Right cardiac atrium (tissue), 5 donors: ENCODE results near the gene RASSF3. TPM values are rescaled to one million over a fixed set of nuclear protein-coding genes. Genes with fewer than 3 reads are reported as not detected.
"Not testable (repeated sequence)": the region's sequence is repeated elsewhere in the genome, so short reads cannot be mapped to it uniquely, and the experiment has no call there.

ENCODE experiments used
- ATAC-seq, 2 donors: fragments of 200-7000 bp; cut with Tn5 transposase; one replicate each; pipeline versions ENCODE4 v1.8.0 to v1.9.1; 2020; ENCODE audit warnings: moderate library complexity in 2 of 2, mild to moderate bottlenecking in 1 of 2
- DNase-seq, 3 donors: peaks; one replicate each; pipeline ENCODE4 v3.0.0-alpha.2; 2020
- H3K27ac ChIP-seq: one replicate; pipeline ENCODE4 v1.5.1; 2013; ENCODE audit warnings: mild to moderate bottlenecking, low read length, control low read depth, moderate library complexity
- H3K27me3 ChIP-seq: one replicate; pipeline ENCODE4 v1.6.1; 2013; ENCODE audit not compliant: control insufficient read depth, insufficient read depth
- H3K4me1 ChIP-seq: one replicate; pipeline ENCODE4 v1.6.1; 2013; ENCODE audit warnings: low read length; ENCODE audit not compliant: control insufficient read depth, insufficient read depth
- H3K4me3 ChIP-seq: one replicate; pipeline ENCODE4 v1.5.1; 2013; ENCODE audit warnings: low read length, control low read depth
- H3K9me3 ChIP-seq: one replicate; pipeline ENCODE4 v1.6.1; 2013; ENCODE audit warnings: low read length; ENCODE audit not compliant: control insufficient read depth
- WGBS: extraction: QIAGEN DNeasy Blood & Tissue Kit; methylation state at CpG from one replicate; pipeline ENCODE4 v1.1.7; 2013; 5-methylcytosine and 5-hydroxymethylcytosine counted together
- intact Hi-C, 4 donors: fragments of 100-400 bp; cut with DNase I; formaldehyde crosslinking; loops; one replicate each; pipeline versions ENCODE4 v1.11.0 to v1.14.0; 2022 to 2023
- polyA plus RNA-seq: library from polyadenylated mRNA; stranded (reverse); fragments of 200-250 nt; gene quantifications from one replicate; pipeline ENCODE4 v1.2.3, GENCODE V29; 2013
- total RNA-seq, 4 donors: library from RNA; stranded (reverse); fragmentation: NEBNext Ultra II Directional; extraction: Animal tissue kit (Norgen Biotek cat#: 25700); gene quantifications; one replicate each; pipeline ENCODE4 v1.2.1, GENCODE V29; 2021
- donor health status: healthy with polysubstance abuse.
- donor health status: DM: no; HTN: yes; CAD: no.
- donor health status: DM: no; HTN: no; CAD: no.
- donor health status: DM: no; HTN: yes; CAD: no; lungs with severe emphysema.
- donor health status: DM: yes; HTN: yes; CAD: no.

RASSF3 gene
- total and polyA plus RNA-seq, 5 donors: 44.6 to 154 (median 118) TPM

GRCh38 chr12:64682572-64683277 is 72.4 kb downstream of the RASSF3 start:
- H3K4me3 ChIP-seq: no peak overlapping the region

GRCh38 chr12:64683816-64684543 is 73.7 kb downstream of the RASSF3 start:
- Histone ChIP-seq H3K27ac (no peak overlapping the region), H3K27me3 (no peaks in the 10 kb centered on the region), H3K4me1 (peaks cover 18% of the 10 kb centered on the region), H3K9me3 (no peaks in the 10 kb centered on the region), H3K4me3 (no peak overlapping the region)
- DNase-seq: no peak
- WGBS: 91% methylated on average over 10 of the region's 10 CpGs
- ATAC-seq: no peak
- intact Hi-C loops: no loop called here

More at GRCh38 chr12:64682572-64683277, 72.4 kb downstream of the RASSF3 start:
- ATAC-seq: peak; percentile 71 to 83
- intact Hi-C loops: no loop called here
- Histone ChIP-seq H3K27ac (peak overlapping the region; percentile 36), H3K4me1 (peaks cover 11% of the 10 kb centered on the region), H3K9me3 (no peaks in the 10 kb centered on the region), H3K27me3 (no peaks in the 10 kb centered on the region)
- DNase-seq: peak; percentile 62 to 70 (median 67)
- 22% methylated on average over 6 of the region's 6 CpGs for WGBS

GRCh38 chr12:64685050-64685449 is 74.8 kb downstream of the RASSF3 start:
- Histone ChIP-seq H3K27ac (no peak overlapping the region), H3K4me1 (peaks cover 15% of the 10 kb centered on the region)
- 94% methylated on average over 6 of the region's 6 CpGs for WGBS

GRCh38 chr12:64685605-64686004 is 75.3 kb downstream of the RASSF3 start:
- no peaks in the 10 kb centered on the region for H3K27me3 ChIP-seq
- ATAC-seq (no peak), DNase-seq (peak in 1 of 3 donors; percentile 42)
- no peak overlapping the region for H3K4me3 ChIP-seq
- intact Hi-C loops: no loop called here
- peaks cover 11% of the 10 kb centered on the region for H3K4me1 ChIP-seq
- WGBS: 88% methylated on average over 15 of the region's 15 CpGs
- no peak overlapping the region for H3K27ac ChIP-seq
- H3K9me3 ChIP-seq: no peaks in the 10 kb centered on the region

More at GRCh38 chr12:64685050-64685449, 74.8 kb downstream of the RASSF3 start:
- ATAC-seq: no peak
- intact Hi-C loops: no loop called here
- Histone ChIP-seq H3K27me3 (no peaks in the 10 kb centered on the region), H3K9me3 (no peaks in the 10 kb centered on the region), H3K4me3 (no peak overlapping the region)
- no peak for DNase-seq

- Histone ChIP-seq H3K4me3 (no peak overlapping the region), H3K9me3 (no peaks in the 10 kb centered on the region), H3K27ac (peak overlapping the region; percentile 87), H3K4me1 (peaks cover 9% of the 10 kb centered on the region), H3K27me3 (no peaks in the 10 kb centered on the region)
- ATAC-seq (no peak), DNase-seq (no peak)
- 41% methylated on average over 5 of the region's 5 CpGs for WGBS
- intact Hi-C loops: no loop called here
Measured at GRCh38 chr12:64687816-64688215, 77.5 kb downstream of the RASSF3 start.

GRCh38 chr12:64688219-64688618 is 77.9 kb downstream of the RASSF3 start:
- no peaks in the 10 kb centered on the region for H3K27me3 ChIP-seq
- DNase-seq (no peak), ATAC-seq (peak in 1 of 2 donors; percentile 30)
- intact Hi-C loops: no loop called here
- peak overlapping the region; percentile 87 for H3K27ac ChIP-seq
- H3K4me1 ChIP-seq: peaks cover 9% of the 10 kb centered on the region
- H3K9me3 ChIP-seq: no peaks in the 10 kb centered on the region
- WGBS: 37% methylated on average over 6 of the region's 6 CpGs
- H3K4me3 ChIP-seq: no peak overlapping the region

- Histone ChIP-seq H3K4me3 (no peak overlapping the region), H3K4me1 (peaks cover 9% of the 10 kb centered on the region), H3K27me3 (no peaks in the 10 kb centered on the region), H3K9me3 (no peaks in the 10 kb centered on the region), H3K27ac (peak overlapping the region; percentile 87)
- no peak for DNase-seq
- intact Hi-C loops: no loop called here
- 65% methylated on average over 7 of the region's 7 CpGs for WGBS
- no peak for ATAC-seq
Measured at GRCh38 chr12:64688715-64689114, 78.4 kb downstream of the RASSF3 start.

- not testable (repeated sequence) for H3K27me3 ChIP-seq
Measured at GRCh38 chr12:64690236-64690635, 79.9 kb downstream of the RASSF3 start.

GRCh38 chr12:64691227-64691794 is 81.0 kb downstream of the RASSF3 start:
- DNase-seq (no peak), ATAC-seq (no peak)
- intact Hi-C loops: no loop called here
- H3K9me3 ChIP-seq: no peaks in the 10 kb centered on the region
- no peak overlapping the region for H3K4me3 ChIP-seq
- H3K4me1 ChIP-seq: peaks cover 9% of the 10 kb centered on the region
- no peaks in the 10 kb centered on the region for H3K27me3 ChIP-seq
- WGBS: 91% methylated on average over 6 of the region's 6 CpGs
- no peak overlapping the region for H3K27ac ChIP-seq

More at GRCh38 chr12:64690236-64690635, 79.9 kb downstream of the RASSF3 start:
- DNase-seq, H3K27ac ChIP-seq, H3K4me1 ChIP-seq, ATAC-seq, H3K9me3 ChIP-seq, intact Hi-C loops, H3K4me3 ChIP-seq: not testable (repeated sequence)
- WGBS: 99% methylated on average over 6 of the region's 6 CpGs

- H3K27me3 ChIP-seq: no peaks in the 10 kb centered on the region
- ATAC-seq: no peak
- H3K4me1 ChIP-seq: peaks cover 9% of the 10 kb centered on the region
- 41% methylated on average over 2 of the region's 2 CpGs for WGBS
- no peaks in the 10 kb centered on the region for H3K9me3 ChIP-seq
- no peak overlapping the region for H3K4me3 ChIP-seq
- no peak overlapping the region for H3K27ac ChIP-seq
- intact Hi-C loops: no loop called here
- DNase-seq: no peak
Measured at GRCh38 chr12:64691795-64692583, 81.7 kb downstream of the RASSF3 start.
